Gastrocnemius medialis (tissue), 4 donors: Measurements from ENCODE around the gene ABCC8.

Experiments
- CTCF ChIP-seq, 5 experiments: fragments of 450-650 bp in 3 of 5; fragments of 200-600 bp in 2 of 5; sonication (generic) in 2 of 5; IDR thresholded peaks in 4 of 5; conservative IDR thresholded peaks in 1 of 5; 1 replicate in 4 of 5; 2 replicates in 1 of 5; pipeline ENCODE4 v1.5.1; 2016 to 2019; ENCODE audit warnings: antibody characterized with exemption in 5 of 5, mild to moderate bottlenecking in 3 of 5, moderate library complexity in 3 of 5
- POLR2A ChIP-seq, 2 donors: fragments of 450-650 bp; IDR thresholded peaks; one replicate each; pipeline ENCODE4 v1.6.1; 2017; ENCODE audit warnings: antibody characterized with exemption in 2 of 2, mild to moderate bottlenecking in 2 of 2, moderate library complexity in 2 of 2

- TF ChIP-seq CTCF (IDR thresholded peaks at IDR 0.05 in 4 of 5, conservative IDR thresholded peaks at IDR 0.05 in 1 of 5) (no peak), POLR2A (IDR thresholded peaks at IDR 0.05) (no peak)
Observed at GRCh38 chr11:17391493-17392355, 84.9 kb downstream of the ABCC8 start.
